GM10248 (cell line): Measurements from ENCODE around the gene DOCK1.

Experiments
- CTCF ChIA-PET: fragments of 300-600 bp; sonication (Branson Sonifier 250); formaldehyde crosslinking; extraction: SDS; loops from one replicate; lab custom pipeline; 2021; ENCODE audit warnings: antibody characterized with exemption; lab: Yijun Ruan, JAX
- POLR2A ChIA-PET: fragments of 350-650 bp; sonication (Branson Sonifier 250); formaldehyde crosslinking; extraction: SDS; loops from one replicate; lab custom pipeline; 2020; ENCODE audit warnings: antibody characterized with exemption; lab: Yijun Ruan, JAX
- DNase-seq: peaks from one replicate; pipeline ENCODE4 v3.0.0; 2012; ENCODE audit errors: extremely low spot score
- TF ChIP-seq, protein P1 (sequence below): IDR thresholded peaks from 2 replicates; pipeline ENCODE4 v1.5.1; 2012; ENCODE audit warnings: mild to moderate bottlenecking, low read depth; ENCODE audit errors: extremely low read depth, missing control alignments, control extremely low read depth

The DOCK1 gene

DNA sequence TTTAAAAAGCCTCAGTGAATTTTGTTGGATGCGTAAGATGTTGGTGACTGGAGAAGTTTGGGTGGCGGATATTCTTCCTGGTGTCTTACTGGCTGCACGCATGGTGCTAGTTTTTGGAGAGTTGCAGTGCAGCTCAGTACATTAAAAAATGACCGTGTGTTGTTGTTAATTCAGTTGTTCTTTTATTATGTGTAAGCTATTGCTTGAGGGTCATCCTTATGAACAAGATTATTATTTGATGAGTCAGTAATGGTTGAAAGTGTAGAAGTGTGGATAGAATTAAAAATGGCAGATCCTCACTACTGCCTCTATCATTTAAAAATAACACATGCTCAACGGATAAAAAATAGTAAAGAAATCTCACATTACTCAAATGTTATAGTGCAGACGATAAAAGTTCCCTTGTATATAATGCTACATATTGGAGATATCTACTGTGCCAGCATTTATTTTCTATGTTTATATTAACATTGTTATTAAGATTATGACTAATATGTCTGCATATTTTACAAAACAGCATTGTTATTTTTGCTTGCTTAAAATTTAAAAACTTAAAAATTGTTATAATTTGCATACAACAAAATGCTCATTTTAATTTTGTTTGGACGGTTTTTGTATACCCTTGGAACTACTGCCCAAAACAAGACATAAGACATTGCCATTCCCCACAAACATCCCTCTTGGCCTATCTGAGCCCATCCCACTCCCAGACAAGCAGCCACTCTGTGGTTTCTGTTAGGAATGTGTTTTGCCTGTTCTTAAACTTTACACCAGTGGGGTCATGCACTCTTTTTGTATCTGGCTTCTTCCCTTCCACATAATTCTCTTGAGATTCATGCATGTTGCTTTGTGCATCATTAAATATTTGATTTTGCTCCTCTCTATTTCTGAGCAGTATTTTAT is 142.0 kb downstream of the DOCK1 start:
- POLR2A ChIA-PET = no interaction called here
- no peak for DNase-seq
- CTCF ChIA-PET = interaction anchor here (0.9 kb wide), 1 partner anchor 10 kb away, joined by 3 read pairs; no protein-coding TSS in a partner anchor
- TF ChIP-seq, protein P1, sequence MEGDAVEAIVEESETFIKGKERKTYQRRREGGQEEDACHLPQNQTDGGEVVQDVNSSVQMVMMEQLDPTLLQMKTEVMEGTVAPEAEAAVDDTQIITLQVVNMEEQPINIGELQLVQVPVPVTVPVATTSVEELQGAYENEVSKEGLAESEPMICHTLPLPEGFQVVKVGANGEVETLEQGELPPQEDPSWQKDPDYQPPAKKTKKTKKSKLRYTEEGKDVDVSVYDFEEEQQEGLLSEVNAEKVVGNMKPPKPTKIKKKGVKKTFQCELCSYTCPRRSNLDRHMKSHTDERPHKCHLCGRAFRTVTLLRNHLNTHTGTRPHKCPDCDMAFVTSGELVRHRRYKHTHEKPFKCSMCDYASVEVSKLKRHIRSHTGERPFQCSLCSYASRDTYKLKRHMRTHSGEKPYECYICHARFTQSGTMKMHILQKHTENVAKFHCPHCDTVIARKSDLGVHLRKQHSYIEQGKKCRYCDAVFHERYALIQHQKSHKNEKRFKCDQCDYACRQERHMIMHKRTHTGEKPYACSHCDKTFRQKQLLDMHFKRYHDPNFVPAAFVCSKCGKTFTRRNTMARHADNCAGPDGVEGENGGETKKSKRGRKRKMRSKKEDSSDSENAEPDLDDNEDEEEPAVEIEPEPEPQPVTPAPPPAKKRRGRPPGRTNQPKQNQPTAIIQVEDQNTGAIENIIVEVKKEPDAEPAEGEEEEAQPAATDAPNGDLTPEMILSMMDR = no peak

DNA sequence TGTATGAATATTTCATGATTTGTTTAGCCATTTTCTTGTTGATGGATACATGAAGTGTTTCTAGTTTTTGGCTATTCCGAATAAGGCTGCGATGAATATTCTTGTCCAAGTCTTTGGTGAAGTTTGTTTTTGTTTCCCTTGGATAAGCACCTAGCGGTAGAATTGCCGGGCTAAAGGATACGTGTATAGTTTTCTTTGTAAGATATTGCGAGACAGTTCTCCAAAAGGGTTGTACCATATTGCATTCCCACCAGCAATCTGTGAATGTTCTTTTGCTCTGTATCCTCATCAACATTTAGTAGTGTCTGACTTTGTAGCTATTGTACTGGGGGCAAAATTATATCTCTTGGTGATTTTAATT is 142.6 kb downstream of the DOCK1 start:
- no peak for DNase-seq
- ChIA-PET CTCF (no interaction called here), POLR2A (no interaction called here)
- TF ChIP-seq, protein P1 = no peak

DNA sequence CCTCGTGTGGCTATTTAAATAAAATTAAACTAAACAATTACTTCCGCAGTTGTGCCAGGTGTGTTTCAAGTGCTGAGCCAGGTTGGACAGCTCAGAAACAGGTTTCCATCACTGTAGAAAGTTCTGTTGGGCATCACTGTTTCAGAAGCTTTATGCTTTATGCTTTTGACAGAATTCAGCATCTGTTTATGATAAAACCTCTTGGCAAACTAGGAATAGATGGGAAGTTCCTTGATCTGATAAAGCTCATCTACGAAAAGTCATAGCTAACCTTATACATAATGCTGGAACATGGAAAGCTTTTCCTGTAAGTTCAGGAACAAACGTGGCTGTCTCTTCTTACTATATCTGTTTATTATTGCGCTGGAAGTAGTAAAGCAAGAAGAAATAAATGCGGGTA is 143.4 kb downstream of the DOCK1 start:
- ChIA-PET CTCF (no interaction called here), POLR2A (no interaction called here)
- no peak for DNase-seq
- TF ChIP-seq, protein P1 = no peak

DNA sequence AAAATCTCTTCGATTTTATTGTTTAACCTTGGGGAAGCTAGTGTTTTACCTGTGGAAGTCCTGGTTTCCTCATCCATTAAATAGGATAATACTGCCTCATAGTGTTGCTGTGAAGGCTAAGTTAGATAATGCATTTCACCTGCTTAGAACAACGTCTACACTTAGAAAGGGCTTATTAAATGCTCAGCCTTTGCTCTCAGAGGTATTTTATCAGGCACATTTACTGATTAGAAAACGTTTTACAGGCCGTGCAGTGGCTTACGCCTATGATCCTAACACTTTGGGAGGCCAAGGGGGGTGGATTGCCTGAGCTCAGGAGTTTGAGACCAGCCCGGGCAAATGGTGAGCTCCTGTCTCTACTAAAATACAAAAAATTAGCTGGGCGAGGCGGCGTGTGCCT is 146.8 kb downstream of the DOCK1 start:
- TF ChIP-seq, protein P1 = no peak
- POLR2A ChIA-PET = no interaction called here
- CTCF ChIA-PET = no interaction called here
- no peak for DNase-seq

DNA sequence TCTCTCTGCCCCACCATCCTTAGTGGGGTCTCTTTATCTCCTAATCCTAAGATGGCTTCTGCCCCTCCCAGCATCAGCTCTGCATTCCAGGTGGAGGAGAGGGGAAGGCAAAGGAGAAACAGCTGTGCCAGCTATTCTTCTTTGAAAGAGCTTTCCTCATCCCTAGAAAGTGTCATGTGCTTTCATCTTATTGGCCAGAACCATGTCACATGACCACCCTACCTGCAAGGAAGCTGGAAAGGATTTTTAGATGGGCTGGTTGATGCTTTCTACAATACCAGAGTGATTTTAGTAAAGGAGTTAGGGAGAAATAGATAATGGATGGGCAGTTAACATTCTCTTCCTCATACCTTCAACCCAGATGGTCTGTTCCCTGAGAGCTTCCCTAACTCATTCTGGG is 150.0 kb downstream of the DOCK1 start:
- TF ChIP-seq, protein P1 = no peak
- POLR2A ChIA-PET = no interaction called here
- DNase-seq = no peak
- CTCF ChIA-PET = interaction anchor here (0.6 kb wide), 1 partner anchor 41 kb away, joined by 3 read pairs; no protein-coding TSS in a partner anchor

DNA sequence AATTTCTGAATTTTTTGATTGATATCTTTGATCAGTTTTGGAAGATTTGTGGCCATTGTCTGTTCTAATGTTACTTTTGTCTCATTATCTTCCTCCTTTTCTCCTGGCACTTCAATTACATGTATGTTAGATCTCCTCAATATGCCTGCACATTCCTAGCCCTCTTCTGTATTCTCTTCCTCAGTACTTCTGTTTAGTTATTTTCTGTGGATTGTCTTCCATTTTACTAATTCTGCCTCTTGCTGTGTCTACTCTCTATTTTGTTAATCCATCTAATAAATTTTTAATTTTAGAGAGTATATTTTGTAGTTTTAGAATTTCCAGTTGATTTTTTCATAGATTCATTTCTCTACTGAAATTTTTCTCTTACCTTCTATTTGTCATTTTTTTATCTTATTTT is 154.1 kb downstream of the DOCK1 start:
- CTCF ChIA-PET = no interaction called here
- TF ChIP-seq, protein P1 = no peak
- POLR2A ChIA-PET = no interaction called here
- no peak for DNase-seq

DNA sequence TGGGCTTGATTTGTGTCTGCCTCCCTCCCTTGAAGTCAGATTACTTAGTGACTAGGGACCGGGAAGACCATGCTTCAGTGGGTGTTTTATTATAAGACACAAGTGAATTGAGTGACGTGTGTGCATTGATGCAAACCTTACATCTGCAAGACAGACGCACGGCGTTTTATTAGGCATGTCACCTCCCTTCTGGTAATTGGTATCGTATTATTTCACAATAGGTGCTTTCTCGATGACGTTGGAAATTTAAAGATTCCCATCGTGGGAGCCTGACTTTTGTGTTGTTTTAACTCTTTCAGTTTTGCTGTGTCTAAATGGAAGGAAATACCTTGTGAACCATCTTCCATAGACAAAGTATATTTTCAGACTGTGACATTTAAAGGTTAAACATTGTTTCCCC is 158.5 kb downstream of the DOCK1 start:
- POLR2A ChIA-PET = no interaction called here
- CTCF ChIA-PET = no interaction called here
- TF ChIP-seq, protein P1 = no peak
- no peak for DNase-seq
